ENCODE measurements around the gene WLS. TPM values are rescaled to one million over a fixed set of nuclear protein-coding genes. Genes with fewer than 3 reads are reported as not detected.

The WLS gene
- total and polyA plus RNA-seq, 2 donors (not counting 1 experiment from before 2014, with no cell fraction given): 0.49 TPM; not detected in 1

DNA sequence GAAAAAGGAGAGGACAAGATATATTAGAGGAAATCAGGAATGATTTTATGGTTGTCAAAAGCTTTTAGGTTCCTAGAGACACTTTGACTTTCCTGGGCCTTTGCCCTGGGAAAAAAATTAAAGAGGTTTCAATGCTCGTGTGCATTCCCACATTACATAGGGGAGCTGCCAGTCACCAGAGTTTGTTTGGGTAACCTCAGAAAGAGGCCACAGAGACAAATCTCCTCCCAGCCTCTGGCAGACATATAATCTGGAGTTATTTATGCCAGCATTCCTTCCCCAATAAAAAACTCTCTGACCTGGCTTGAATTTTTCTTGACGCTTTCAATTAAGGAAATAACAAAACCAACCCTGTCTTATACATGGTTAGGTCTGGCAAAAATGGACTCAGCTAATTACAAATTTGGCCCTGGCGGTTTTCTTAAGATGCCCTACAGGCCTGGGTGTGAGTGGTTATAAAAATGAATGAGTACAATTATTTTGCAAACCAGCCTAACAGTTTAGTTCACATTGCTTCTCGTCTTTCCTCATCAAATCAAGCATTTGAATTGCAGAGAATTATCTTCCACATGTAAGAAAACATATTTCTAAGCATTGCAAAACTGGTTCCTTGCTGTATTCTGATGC is 63.7 kb downstream of the WLS start:
- no peaks in the 10 kb centered on the region for H3K79me2 ChIP-seq (ENCODE audit: control insufficient read depth, insufficient read depth, low read length)
- no peak for DNase-seq
- H3K4me3 ChIP-seq (ENCODE audit: control extremely low read depth in 1 of 5, extremely low read depth in 1 of 5, insufficient read depth in 1 of 5, low read depth in 2 of 5, low read length in 4 of 5): no peak overlapping the region
- no peak overlapping the region for H3K27ac ChIP-seq (ENCODE audit: low read length in 2 of 2)
- no peak overlapping the region for H2AFZ ChIP-seq (ENCODE audit: insufficient read depth, low read depth, low read length, poor library complexity, severe bottlenecking)
- ATAC-seq (ENCODE audit: low read depth): no peak
- no CpG with 5 or more reads among the region's 4 CpGs for WGBS (ENCODE audit: insufficient coverage)
- no peaks in the 10 kb centered on the region for H3K9me3 ChIP-seq (ENCODE audit: control extremely low read depth in 1 of 3, control insufficient read depth in 2 of 3, insufficient read depth in 1 of 3, low read length in 2 of 3)
- H3K4me1 ChIP-seq (ENCODE audit: control insufficient read depth in 2 of 2, insufficient read depth in 2 of 2, low read length in 2 of 2): no peaks in the 10 kb centered on the region
- H3K27me3 Mint-ChIP-seq: peaks cover 4% of the 10 kb centered on the region
- no peaks in the 10 kb centered on the region for H3K27me3 ChIP-seq (replicated peaks in 1 of 4; ENCODE audit: control extremely low read depth in 1 of 4, control insufficient read depth in 3 of 4, insufficient read depth in 4 of 4, low read length in 3 of 4)
- H3K9ac ChIP-seq (ENCODE audit: low read length): no peak overlapping the region
- intact Hi-C loops (cut with micrococcal nuclease): no loop called here
- no peak overlapping the region for H3K4me2 ChIP-seq (replicated peaks; ENCODE audit: low read depth, low read length, poor library complexity, severe bottlenecking)
- ChIA-PET CTCF (no interaction called here), POLR2A (no interaction called here)
- H4K20me1 ChIP-seq (ENCODE audit: control insufficient read depth, insufficient read depth, low read length, poor library complexity, severe bottlenecking): no peaks in the 10 kb centered on the region
- H3K36me3 ChIP-seq (replicated peaks in 1 of 2; ENCODE audit: control extremely low read depth in 1 of 2, control insufficient read depth in 1 of 2, extremely low read depth in 1 of 2, insufficient read depth in 2 of 2, low read length in 1 of 2): no peaks in the 10 kb centered on the region
- H3K4me3 Mint-ChIP-seq: no peak overlapping the region
- TF ChIP-seq, protein P1, sequence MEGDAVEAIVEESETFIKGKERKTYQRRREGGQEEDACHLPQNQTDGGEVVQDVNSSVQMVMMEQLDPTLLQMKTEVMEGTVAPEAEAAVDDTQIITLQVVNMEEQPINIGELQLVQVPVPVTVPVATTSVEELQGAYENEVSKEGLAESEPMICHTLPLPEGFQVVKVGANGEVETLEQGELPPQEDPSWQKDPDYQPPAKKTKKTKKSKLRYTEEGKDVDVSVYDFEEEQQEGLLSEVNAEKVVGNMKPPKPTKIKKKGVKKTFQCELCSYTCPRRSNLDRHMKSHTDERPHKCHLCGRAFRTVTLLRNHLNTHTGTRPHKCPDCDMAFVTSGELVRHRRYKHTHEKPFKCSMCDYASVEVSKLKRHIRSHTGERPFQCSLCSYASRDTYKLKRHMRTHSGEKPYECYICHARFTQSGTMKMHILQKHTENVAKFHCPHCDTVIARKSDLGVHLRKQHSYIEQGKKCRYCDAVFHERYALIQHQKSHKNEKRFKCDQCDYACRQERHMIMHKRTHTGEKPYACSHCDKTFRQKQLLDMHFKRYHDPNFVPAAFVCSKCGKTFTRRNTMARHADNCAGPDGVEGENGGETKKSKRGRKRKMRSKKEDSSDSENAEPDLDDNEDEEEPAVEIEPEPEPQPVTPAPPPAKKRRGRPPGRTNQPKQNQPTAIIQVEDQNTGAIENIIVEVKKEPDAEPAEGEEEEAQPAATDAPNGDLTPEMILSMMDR (IDR thresholded peaks at IDR 0.05): no peak
- no peak for TF ChIP-seq EZH2 (IDR thresholded peaks at IDR 0.05; ENCODE audit: borderline replicate concordance, insufficient read depth, low read depth, low read length, poor library complexity, severe bottlenecking)
- no peaks in the 10 kb centered on the region for H3K4me1 Mint-ChIP-seq
- no peaks in the 10 kb centered on the region for H3K9me3 Mint-ChIP-seq (ENCODE audit: insufficient read depth)
- no peak overlapping the region for H3K27ac Mint-ChIP-seq

DNA sequence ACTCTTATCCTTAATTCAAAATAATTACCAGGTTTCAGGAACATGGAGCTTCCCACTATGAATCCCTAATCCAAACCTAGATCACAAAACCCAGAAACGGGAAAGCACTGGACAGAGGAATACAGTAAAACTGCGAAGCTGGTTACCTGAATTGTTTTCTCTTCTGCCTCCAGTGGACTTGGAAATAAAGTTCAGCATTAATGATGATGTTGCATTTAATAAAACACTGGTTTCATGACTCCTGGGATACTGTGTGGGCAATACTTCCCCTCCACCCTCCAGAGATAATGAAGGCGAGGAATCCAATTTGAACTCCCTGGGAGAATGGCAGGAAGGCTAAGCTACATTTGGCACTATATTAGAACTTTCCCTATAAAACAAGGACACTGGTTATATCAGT is 65.1 kb downstream of the WLS start:
- H3K36me3 ChIP-seq (replicated peaks in 1 of 2; ENCODE audit: control extremely low read depth in 1 of 2, control insufficient read depth in 1 of 2, extremely low read depth in 1 of 2, insufficient read depth in 2 of 2, low read length in 1 of 2): no peaks in the 10 kb centered on the region
- no peaks in the 10 kb centered on the region for H3K79me2 ChIP-seq (ENCODE audit: control insufficient read depth, insufficient read depth, low read length)
- Mint-ChIP-seq H3K27ac (no peak overlapping the region), H3K4me1 (no peaks in the 10 kb centered on the region), H3K27me3 (no peaks in the 10 kb centered on the region), H3K4me3 (no peak overlapping the region), H3K9me3 (ENCODE audit: insufficient read depth) (no peaks in the 10 kb centered on the region)
- H3K4me1 ChIP-seq (ENCODE audit: control insufficient read depth in 2 of 2, insufficient read depth in 2 of 2, low read length in 2 of 2): no peaks in the 10 kb centered on the region
- H3K9ac ChIP-seq (ENCODE audit: low read length): no peak overlapping the region
- CTCF ChIA-PET: interaction anchor here (1.2 kb wide), 1 partner anchor 51 kb away, joined by 4 read pairs; no protein-coding TSS in a partner anchor
- H3K4me3 ChIP-seq (ENCODE audit: control extremely low read depth in 1 of 5, extremely low read depth in 1 of 5, insufficient read depth in 1 of 5, low read depth in 2 of 5, low read length in 4 of 5): no peak overlapping the region
- H3K9me3 ChIP-seq (ENCODE audit: control extremely low read depth in 1 of 3, control insufficient read depth in 2 of 3, insufficient read depth in 1 of 3, low read length in 2 of 3): no peaks in the 10 kb centered on the region
- H3K27me3 ChIP-seq (replicated peaks in 1 of 4; ENCODE audit: control extremely low read depth in 1 of 4, control insufficient read depth in 3 of 4, insufficient read depth in 4 of 4, low read length in 3 of 4): no peaks in the 10 kb centered on the region
- H3K27ac ChIP-seq (ENCODE audit: low read length in 2 of 2): no peak overlapping the region
- H3K4me2 ChIP-seq (replicated peaks; ENCODE audit: low read depth, low read length, poor library complexity, severe bottlenecking): no peak overlapping the region
- ATAC-seq (ENCODE audit: low read depth): no peak
- no peaks in the 10 kb centered on the region for H4K20me1 ChIP-seq (ENCODE audit: control insufficient read depth, insufficient read depth, low read length, poor library complexity, severe bottlenecking)
- H2AFZ ChIP-seq (ENCODE audit: insufficient read depth, low read depth, low read length, poor library complexity, severe bottlenecking): no peak overlapping the region
- no peak for DNase-seq
- WGBS (ENCODE audit: insufficient coverage): no CpG with 5 or more reads among the region's 3 CpGs
- intact Hi-C loops (cut with micrococcal nuclease): no loop called here
- TF ChIP-seq EZH2 (IDR thresholded peaks at IDR 0.05; ENCODE audit: borderline replicate concordance, insufficient read depth, low read depth, low read length, poor library complexity, severe bottlenecking): no peak
- TF ChIP-seq, protein P1 (IDR thresholded peaks at IDR 0.05): no peak
- POLR2A ChIA-PET: no interaction called here

Data from B cell (primary cell).